ENCODE measurements around the gene COQ10A. TPM values are rescaled to one million over a fixed set of nuclear protein-coding genes. Genes with fewer than 3 reads are reported as not detected.

COQ10A gene
- total and polyA plus RNA-seq, 4 donors: 5.8 to 18.1 (median 12.4) TPM

GRCh38 chr12:56248711-56249110, 18.0 kb upstream of the COQ10A start:
- peaks cover 0 to 5% (median 0%) of the 10 kb centered on the region in 5 donors for H3K4me1 ChIP-seq (ENCODE audit: control insufficient read depth in 5 of 5, insufficient read depth in 5 of 5, low read length in 5 of 5)
- 94 to 96% methylated on average over 8 of the region's 8 CpGs for WGBS, 2 donors
- H3K27ac ChIP-seq (ENCODE audit: low read depth in 1 of 2, low read length in 1 of 2): no peak overlapping the region
- no peaks in the 10 kb centered on the region for H3K9me3 ChIP-seq (ENCODE audit: control insufficient read depth in 4 of 4, insufficient read depth in 3 of 4, low read length in 3 of 4)
- H3K27me3 ChIP-seq (ENCODE audit: control insufficient read depth in 3 of 3, insufficient read depth in 3 of 3, low read length in 2 of 3): no peaks in the 10 kb centered on the region
- H3K4me3 ChIP-seq: no peak overlapping the region
- no peak for DNase-seq
- no peak for ATAC-seq (ENCODE audit: insufficient read depth, low FRiP score)
- TF ChIP-seq CTCF (IDR thresholded peaks at IDR 0.05; ENCODE audit: control extremely low read depth, extremely low read depth): no peak
- H3K9ac ChIP-seq (ENCODE audit: insufficient read depth in 1 of 2, low read length in 2 of 2): no peak overlapping the region
- peaks cover 37 to 60% (median 52%) of the 10 kb centered on the region in 4 donors for H3K36me3 ChIP-seq (ENCODE audit: control insufficient read depth in 4 of 4, insufficient read depth in 4 of 4, low read length in 4 of 4)

GRCh38 chr12:56252649-56253048, 14.1 kb upstream of the COQ10A start:
- peaks cover 25 to 60% (median 54%) of the 10 kb centered on the region in 4 donors for H3K36me3 ChIP-seq (ENCODE audit: control insufficient read depth in 4 of 4, insufficient read depth in 4 of 4, low read length in 4 of 4)
- no peaks in the 10 kb centered on the region for H3K9me3 ChIP-seq (ENCODE audit: control insufficient read depth in 4 of 4, insufficient read depth in 3 of 4, low read length in 3 of 4)
- no peak overlapping the region for H3K9ac ChIP-seq (ENCODE audit: insufficient read depth in 1 of 2, low read length in 2 of 2)
- TF ChIP-seq CTCF (IDR thresholded peaks at IDR 0.05; ENCODE audit: control extremely low read depth, extremely low read depth): no peak
- no peak for ATAC-seq (ENCODE audit: insufficient read depth, low FRiP score)
- peaks cover 0 to 14% (median 8%) of the 10 kb centered on the region in 5 donors for H3K4me1 ChIP-seq (ENCODE audit: control insufficient read depth in 5 of 5, insufficient read depth in 5 of 5, low read length in 5 of 5)
- DNase-seq: no peak
- H3K27ac ChIP-seq (ENCODE audit: low read depth in 1 of 2, low read length in 1 of 2): no peak overlapping the region
- no peak overlapping the region for H3K4me3 ChIP-seq
- no peaks in the 10 kb centered on the region for H3K27me3 ChIP-seq (ENCODE audit: control insufficient read depth in 3 of 3, insufficient read depth in 3 of 3, low read length in 2 of 3)
- WGBS, 2 donors: 98% methylated on average over 3 of the region's 3 CpGs

- Histone ChIP-seq H3K9ac (ENCODE audit: insufficient read depth in 1 of 2, low read length in 2 of 2) (no peak overlapping the region), H3K4me3 (no peak overlapping the region), H3K9me3 (ENCODE audit: control insufficient read depth in 4 of 4, insufficient read depth in 3 of 4, low read length in 3 of 4) (no peaks in the 10 kb centered on the region), H3K36me3 (ENCODE audit: control insufficient read depth in 4 of 4, insufficient read depth in 4 of 4, low read length in 4 of 4) (peaks cover 25 to 58% (median 51%) of the 10 kb centered on the region in 4 donors), H3K27me3 (ENCODE audit: control insufficient read depth in 3 of 3, insufficient read depth in 3 of 3, low read length in 2 of 3) (no peaks in the 10 kb centered on the region), H3K4me1 (ENCODE audit: control insufficient read depth in 5 of 5, insufficient read depth in 5 of 5, low read length in 5 of 5) (peaks cover 0 to 14% (median 8%) of the 10 kb centered on the region in 5 donors), H3K27ac (ENCODE audit: low read depth in 1 of 2, low read length in 1 of 2) (no peak overlapping the region)
- DNase-seq: no peak
- WGBS, 2 donors: 95 to 99% methylated on average over 11 of the region's 11 CpGs
- TF ChIP-seq CTCF (IDR thresholded peaks at IDR 0.05; ENCODE audit: control extremely low read depth, extremely low read depth): no peak
- no peak for ATAC-seq (ENCODE audit: insufficient read depth, low FRiP score)
Measured at GRCh38 chr12:56253091-56253490, 13.7 kb upstream of the COQ10A start.

- no peak for DNase-seq
- no peaks in the 10 kb centered on the region for H3K27me3 ChIP-seq (ENCODE audit: control insufficient read depth in 3 of 3, insufficient read depth in 3 of 3, low read length in 2 of 3)
- TF ChIP-seq CTCF (IDR thresholded peaks at IDR 0.05; ENCODE audit: control extremely low read depth, extremely low read depth): no peak
- no peak for ATAC-seq (ENCODE audit: insufficient read depth, low FRiP score)
- no peak overlapping the region for H3K4me3 ChIP-seq
- H3K27ac ChIP-seq (ENCODE audit: low read depth in 1 of 2, low read length in 1 of 2): no peak overlapping the region
- peaks cover 20 to 52% (median 41%) of the 10 kb centered on the region in 4 donors for H3K36me3 ChIP-seq (ENCODE audit: control insufficient read depth in 4 of 4, insufficient read depth in 4 of 4, low read length in 4 of 4)
- H3K4me1 ChIP-seq (ENCODE audit: control insufficient read depth in 5 of 5, insufficient read depth in 5 of 5, low read length in 5 of 5): peaks cover 0 to 21% (median 8%) of the 10 kb centered on the region in 5 donors
- H3K9me3 ChIP-seq (ENCODE audit: control insufficient read depth in 4 of 4, insufficient read depth in 3 of 4, low read length in 3 of 4): no peaks in the 10 kb centered on the region
- H3K9ac ChIP-seq (ENCODE audit: insufficient read depth in 1 of 2, low read length in 2 of 2): peak overlapping the region in 1 of 2 donors; percentile 11
- 72 to 91% methylated on average over 7 of the region's 7 CpGs for WGBS, 2 donors
Measured at GRCh38 chr12:56255671-56256070, 11.1 kb upstream of the COQ10A start.
